HepG2 (cell line): ENCODE measurements around the gene RARG. TPM values are rescaled to one million over a fixed set of nuclear protein-coding genes. Genes with fewer than 3 reads are reported as not detected.

Experiments
- ATAC-seq: fragments of 200-7000 bp; cut with Tn5 transposase; 3 replicates; pipeline ENCODE4 v1.9.1; 2020; ENCODE audit warnings: mild to moderate bottlenecking, moderate library complexity
- BruUV-seq: library from RNA; stranded (reverse); fragments of 400-500 nt; replicated peaks from 2 replicates; lab custom pipeline; 2021; lab: Mats Ljungman, UMichigan
- CTCF ChIA-PET: fragments of 300-600 bp; formaldehyde crosslinking; extraction: SDS; loops from one replicate; lab custom pipeline; 2021; ENCODE audit warnings: low total read pairs, inconsistent platforms, low intra/inter-chr PET ratio; lab: Yijun Ruan, JAX
- POLR2A ChIA-PET: fragments of 350-600 bp; sonication (Branson Sonifier 250); formaldehyde crosslinking; loops from one replicate; lab custom pipeline; 2020; ENCODE audit warnings: antibody characterized with exemption, inconsistent platforms; lab: Yijun Ruan, JAX
- DNase-seq: peaks from one replicate; pipeline ENCODE4 v3.0.0-alpha.2; 2015; ENCODE audit warnings: low spot score
- FAIRE-seq: peaks from 3 replicates; lab custom pipeline; 2011; peaks lifted over from hg19 to GRCh38; lab: Jason Lieb, UNC
- H2AFZ ChIP-seq: one replicate; pipeline ENCODE4 v1.6.1; 2011; ENCODE audit warnings: low read length, inconsistent platforms
- H3K27ac ChIP-seq: fragments of 300-600 bp; 3 replicates; pipeline ENCODE4 v1.8.0; 2011; ENCODE audit warnings: mixed run types, mild to moderate bottlenecking, mixed read lengths, low read length, inconsistent platforms; ENCODE audit not compliant: insufficient read depth; ENCODE audit errors: extremely low read length
- H3K27me3 ChIP-seq, 2 experiments: fragments of 200-600 bp in 1 of 2; 2 replicates in 1 of 2; 3 replicates in 1 of 2; pipeline versions ENCODE4 v1.6.0 to v1.8.0; 2011; ENCODE audit warnings: low read length in 2 of 2, mild to moderate bottlenecking in 2 of 2, moderate library complexity in 2 of 2, inconsistent platforms in 1 of 2; ENCODE audit not compliant: insufficient read depth in 2 of 2, control insufficient read depth in 1 of 2
- H3K36me3 ChIP-seq, 2 experiments: fragments of 200-600 bp in 1 of 2; replicated peaks in 1 of 2; 2 replicates in 1 of 2; 3 replicates in 1 of 2; pipeline versions ENCODE4 v1.5.1 to v1.8.0; 2011; ENCODE audit warnings: low read length in 2 of 2, inconsistent platforms in 1 of 2; ENCODE audit not compliant: insufficient read depth in 2 of 2, control insufficient read depth in 1 of 2
- H3K4me1 ChIP-seq: 2 replicates; pipeline ENCODE4 v1.5.1; 2012; ENCODE audit warnings: low read length, inconsistent platforms; ENCODE audit not compliant: insufficient read depth
- H3K4me2 ChIP-seq: 2 replicates; pipeline ENCODE4 v1.6.0; 2011; ENCODE audit warnings: low read depth, low read length, inconsistent platforms
- H3K4me3 ChIP-seq, 3 experiments: fragments of 200-600 bp in 1 of 3; sonication (generic), shearing (Covaris generic) in 1 of 3; replicated peaks in 1 of 3; 2 replicates each; pipeline ENCODE4 v1.5.1; 2011 to 2016; ENCODE audit warnings: low read length in 3 of 3, inconsistent platforms in 2 of 3, low read depth in 2 of 3, mild to moderate bottlenecking in 2 of 3, control low read depth in 1 of 3, mixed read lengths in 1 of 3; ENCODE audit not compliant: insufficient read depth in 1 of 3
- H3K79me2 ChIP-seq: one replicate; pipeline ENCODE4 v1.6.1; 2011; ENCODE audit warnings: low read length, inconsistent platforms; ENCODE audit not compliant: insufficient read depth
- H3K9ac ChIP-seq: 2 replicates; pipeline ENCODE4 v1.6.0; 2011; ENCODE audit warnings: mild to moderate bottlenecking, low read depth, low read length, inconsistent platforms; ENCODE audit not compliant: insufficient read depth
- H3K9me3 ChIP-seq: 2 replicates; pipeline ENCODE4 v1.5.1; 2012; ENCODE audit warnings: mild to moderate bottlenecking, low read length
- H4K20me1 ChIP-seq: 2 replicates; pipeline ENCODE4 v1.6.0; 2011; ENCODE audit warnings: inconsistent platforms, mild to moderate bottlenecking, low read length, moderate library complexity; ENCODE audit not compliant: insufficient read depth
- HNRNPL ChIP-seq: fragments of 200-400 bp; formaldehyde crosslinking; IDR thresholded peaks from 2 replicates; pipeline ENCODE4 v1.6.1; 2017; ENCODE audit warnings: mild to moderate bottlenecking, low read depth, low read length
- IKZF4 ChIP-seq: sonication (generic); formaldehyde crosslinking; IDR thresholded peaks from 2 replicates; pipeline ENCODE4 v1.5.1; 2020; ENCODE audit warnings: borderline replicate concordance, mild to moderate bottlenecking, low read depth, missing genetic modification reagents; ENCODE audit errors: not compliant biosample characterization
- JUND ChIP-seq: sonication (generic); formaldehyde crosslinking; IDR thresholded peaks from 2 replicates; pipeline ENCODE4 v1.8.0; 2022; ENCODE audit warnings: mild to moderate bottlenecking, missing genetic modification reagents
- NFE2L2 ChIP-seq: fragments of 150-350 bp; IDR thresholded peaks from 2 replicates; pipeline ENCODE4 v1.6.1; 2014; ENCODE audit warnings: low read length
- RFX5 ChIP-seq: IDR thresholded peaks from 2 replicates; pipeline ENCODE4 v1.6.1; 2011; ENCODE audit warnings: low read depth, low read length, improper control_type of control experiment
- ZBTB2 ChIP-seq: sonication (generic); formaldehyde crosslinking; IDR thresholded peaks from 2 replicates; pipeline ENCODE4 v1.8.0; 2022; ENCODE audit warnings: low read depth, missing genetic modification reagents
- ZNF326 ChIP-seq: sonication (generic); formaldehyde crosslinking; IDR thresholded peaks from 2 replicates; pipeline ENCODE4 v1.4.0; 2020; ENCODE audit warnings: missing genetic modification reagents, borderline replicate concordance
- ZNF609 ChIP-seq: sonication (generic); formaldehyde crosslinking; IDR thresholded peaks from 2 replicates; pipeline ENCODE4 v1.4.0; 2020; ENCODE audit warnings: mild to moderate bottlenecking, missing genetic modification reagents, borderline replicate concordance
- WGBS: methylation state at CpG from one replicate; pipeline ENCODE4 v1.1.6; 2017; ENCODE audit warnings: low lambda C conversion rate; 5-methylcytosine and 5-hydroxymethylcytosine counted together
- in situ Hi-C: cut with HindIII; loops from 2 replicates; pipeline ENCODE4 v1.10.0; 2017; ENCODE audit warnings: low pct_unique_long_range_greater_than_20kb; ENCODE audit not compliant: extremely low pct_ligation_motif_present
- intact Hi-C: fragments of 100-400 bp; cut with micrococcal nuclease; formaldehyde crosslinking; loops from one replicate; pipeline ENCODE4 v1.10.0; 2022; ENCODE audit not compliant: unreplicated experiment
- polyA plus RNA-seq, 8 experiments: library from polyadenylated mRNA; depleted of rRNA in 3 of 8; stranded (reverse) in 7 of 8; unstranded in 1 of 8; fragments of >200 nt; fragmentation: Illumina TruSeq in 4 of 8; extraction: Trizol in 4 of 8; gene quantifications; 2 replicates each; pipeline versions ENCODE4 v1.2.1 to v1.2.3, GENCODE V29; 2011 to 2016; ENCODE audit warnings: low read depth in 4 of 8, missing spikeins in 1 of 8, mixed read lengths in 1 of 8; ENCODE audit not compliant: insufficient read depth in 1 of 8
- total RNA-seq, 5 experiments: library from RNA; depleted of rRNA; stranded (reverse); fragments of >200 nt; fragmentation: Illumina TruSeq; extraction: Trizol; gene quantifications; 2 replicates each; pipeline ENCODE4 v1.2.3, GENCODE V29; 2016; ENCODE audit warnings: low read depth in 1 of 5

Gene RARG
- total and polyA plus RNA-seq, 2 of the 13 experiments (the other 11 are each of a cell fraction or from before 2014, with no cell fraction given), result 0.77 to 1.5 TPM

DNA sequence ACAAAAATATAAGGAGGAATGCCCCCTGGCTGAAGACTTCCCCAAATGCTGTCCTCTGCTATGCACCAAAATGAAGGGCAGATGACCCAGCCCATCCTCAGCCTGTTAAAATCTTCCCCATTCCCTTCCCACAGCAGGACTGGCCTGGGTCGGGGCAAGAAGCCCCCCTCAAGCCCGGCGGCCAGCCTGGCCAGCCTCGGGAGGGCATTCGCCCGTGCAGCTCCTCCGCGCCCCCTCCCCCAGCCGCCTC, 413 bp downstream of the RARG start (continued):
- TF ChIP-seq ZNF609 (CRISPR knock-in tag) (no peak), ZNF326 (CRISPR knock-in tag) (no peak), IKZF4 (CRISPR knock-in tag) (no peak), RFX5 (no peak), ZBTB2 (CRISPR knock-in tag) (no peak)

DNA sequence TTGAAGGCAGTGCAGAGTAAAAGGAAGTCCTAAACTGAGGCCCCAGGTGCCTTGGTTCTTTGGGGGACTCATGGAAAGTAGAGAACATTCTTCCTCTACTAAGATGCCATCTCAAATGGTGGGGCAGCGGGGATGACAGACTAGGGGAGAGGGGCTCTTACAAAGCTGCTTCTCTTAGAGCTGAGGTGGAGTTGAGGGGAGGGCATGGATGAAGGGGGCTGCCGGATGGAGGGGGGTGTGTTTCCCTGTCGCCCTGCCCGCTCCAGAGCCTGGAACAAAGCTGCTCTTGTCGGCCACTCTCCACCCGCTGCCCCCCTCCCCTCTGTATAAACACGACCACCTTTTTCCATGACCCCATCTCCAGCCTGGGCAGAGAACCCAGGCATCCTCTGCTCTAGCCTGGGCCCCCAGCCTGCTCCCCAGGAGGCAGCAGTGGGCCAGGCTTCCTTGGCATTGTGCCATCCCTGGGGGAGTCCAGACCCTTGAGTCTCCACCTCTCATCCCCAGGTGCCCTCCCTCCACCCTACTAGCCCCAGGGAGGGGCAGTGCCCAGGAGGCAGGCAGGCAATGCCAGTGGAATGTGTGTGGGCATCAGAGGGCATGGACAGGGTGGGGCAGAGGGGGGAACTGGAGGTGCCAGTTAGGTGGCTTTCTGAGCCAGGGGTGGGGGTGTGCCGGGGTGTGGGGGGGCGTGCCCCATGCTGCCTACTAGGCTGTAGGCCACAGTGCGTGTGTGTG, 1.7 kb downstream of the RARG start:
- no peak overlapping the region for H2AFZ ChIP-seq
- no peak for TF ChIP-seq NFE2L2
- TF ChIP-seq HNRNPL, result peak; percentile 98
- TF ChIP-seq JUND (CRISPR knock-in tag), result no peak
- TF ChIP-seq, all 625 proteins: peak for 1
- WGBS, result 19% methylated on average over 8 of the region's 10 CpGs
- ChIA-PET POLR2A (interaction anchor here (2.5 kb wide), 1 partner anchor 10 kb away, joined by 7 read pairs; no protein-coding TSS in a partner anchor), CTCF (no interaction called here)
- BruUV-seq, result no TSS peak
- H3K27me3 ChIP-seq, result peaks cover 10 to 52% of the 10 kb centered on the region in 2 experiments
- FAIRE-seq (no peak), DNase-seq (no peak), ATAC-seq (no peak)
- no peak overlapping the region for H3K4me3 ChIP-seq
- no peak overlapping the region for H3K4me2 ChIP-seq
- no peaks in the 10 kb centered on the region for H4K20me1 ChIP-seq
- peaks cover 41% of the 10 kb centered on the region for H3K4me1 ChIP-seq
- in situ Hi-C loops (no loop called here), intact Hi-C loops (no loop called here)
- no peaks in the 10 kb centered on the region for H3K9me3 ChIP-seq
- H3K9ac ChIP-seq, result no peak overlapping the region
- H3K36me3 ChIP-seq, result no peaks in the 10 kb centered on the region
- H3K27ac ChIP-seq, result no peak overlapping the region
- H3K79me2 ChIP-seq, result no peaks in the 10 kb centered on the region
